GM12891 (cell line): Measurements from ENCODE around the gene OR3A1.

Experiments
- PAX5 ChIP-seq: IDR thresholded peaks from 2 replicates; pipeline ENCODE4 v1.6.1; 2011; ENCODE audit warnings: low read length, moderate library complexity, mild to moderate bottlenecking; ENCODE audit not compliant: insufficient read depth, severe bottlenecking
- POLR2A ChIP-seq: IDR thresholded peaks from 2 replicates; pipeline ENCODE4 v1.6.1; 2011; ENCODE audit warnings: low read depth, low read length, control low read depth
- POLR2AphosphoS5 ChIP-seq: IDR thresholded peaks from 2 replicates; pipeline ENCODE4 v1.6.1; 2011; ENCODE audit warnings: low read depth, low read length, control low read depth
- POU2F2 ChIP-seq: IDR thresholded peaks from 2 replicates; pipeline ENCODE4 v1.6.1; 2011; ENCODE audit warnings: low read depth, mild to moderate bottlenecking, control low read depth, low read length, moderate library complexity
- SPI1 ChIP-seq: IDR thresholded peaks from 2 replicates; pipeline ENCODE4 v1.6.1; 2011; ENCODE audit warnings: low read depth, low read length, control low read depth
- TAF1 ChIP-seq: IDR thresholded peaks from 2 replicates; pipeline ENCODE4 v1.6.1; 2011; ENCODE audit warnings: low read depth, low read length, control low read depth

DNA sequence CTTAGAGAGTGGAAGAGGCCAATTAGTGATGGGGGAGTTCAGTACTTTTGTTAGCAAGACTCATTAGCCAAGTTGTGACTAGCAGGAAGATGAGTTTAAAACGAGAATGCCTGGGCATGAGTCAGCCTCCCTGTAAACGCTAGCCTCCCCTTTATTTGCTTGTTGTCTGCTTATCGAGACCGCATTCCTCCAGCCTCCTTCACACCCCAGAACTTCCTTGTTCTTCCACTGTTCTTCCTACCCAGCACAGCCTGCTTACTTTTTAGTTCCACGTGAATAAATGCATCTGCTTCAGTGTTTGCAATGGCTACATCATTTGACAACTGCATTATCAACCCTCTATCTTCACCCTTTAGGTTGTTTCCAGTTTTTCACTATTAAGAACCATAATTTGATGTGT, 20.2 kb upstream of the OR3A1 start:
- no peak for TF ChIP-seq POLR2A
- no peak for TF ChIP-seq SPI1
- TF ChIP-seq TAF1: no peak
- no peak for TF ChIP-seq PAX5
- TF ChIP-seq POLR2AphosphoS5: no peak
- TF ChIP-seq POU2F2: no peak
